Measurements from ENCODE around the gene SEMA6B. TPM values are rescaled to one million over a fixed set of nuclear protein-coding genes. Genes with fewer than 3 reads are reported as not detected.

The SEMA6B gene
- total RNA-seq, 2 donors from 2014 or later: 28.9 to 67.8 TPM

- H3K27ac Mint-ChIP-seq: peak within 1 kb of the TSS; percentile 52
- H3K36me3 Mint-ChIP-seq (ENCODE audit: low read depth): no peaks in the 10 kb centered on the region
- 87 to 92% methylated on average over 10 to 14 of the region's 14 CpGs for WGBS, 2 experiments (ENCODE audit: insufficient coverage in 1 of 2, insufficient read length in 1 of 2)
- no peak within 1 kb of the TSS for H3K27ac ChIP-seq (ENCODE audit: low read depth, low read length)
- peaks cover 6% of the 10 kb centered on the region for H3K9me3 ChIP-seq (ENCODE audit: control insufficient read depth, low read length)
- DNase-seq: peak; percentile 61
- TF ChIP-seq CTCF (conservative IDR thresholded peaks at IDR 0.05): no peak
- no peak within 1 kb of the TSS for H3K9ac ChIP-seq (ENCODE audit: extremely low read depth, low read length, poor library complexity, severe bottlenecking)
- no peaks in the 10 kb centered on the region for H3K36me3 ChIP-seq (ENCODE audit: control insufficient read depth, insufficient read depth, low read length)
- H3K4me3 Mint-ChIP-seq: no peak within 1 kb of the TSS
- no peaks in the 10 kb centered on the region for H3K27me3 ChIP-seq (ENCODE audit: control insufficient read depth, insufficient read depth, low read length, poor library complexity, severe bottlenecking)
- H3K4me1 ChIP-seq (ENCODE audit: control insufficient read depth, insufficient read depth, low read length): peaks cover 3% of the 10 kb centered on the region
- H3K9me3 Mint-ChIP-seq: peaks cover 4% of the 10 kb centered on the region
- peaks cover 6% of the 10 kb centered on the region for H3K4me1 Mint-ChIP-seq
- peaks cover 2% of the 10 kb centered on the region for H3K27me3 Mint-ChIP-seq (ENCODE audit: insufficient read depth)
- H3K4me3 ChIP-seq (ENCODE audit: low read length): peak within 1 kb of the TSS; percentile 48
These were observed 19.5 kb downstream of the SEMA6B start, which contains the start of gene LRG1 for GRCh38 chr19:4539693-4540581. Gene LRG1 (minus strand): TSS chr19:4540036. CDS start chr19:4540013, 23 bp downstream.

GRCh38 chr19:4539169-4539692 is 20.3 kb downstream of the SEMA6B start:
- Histone ChIP-seq H3K4me1 (ENCODE audit: control insufficient read depth, insufficient read depth, low read length) (peaks cover 3% of the 10 kb centered on the region), H3K9me3 (ENCODE audit: control insufficient read depth, low read length) (peaks cover 6% of the 10 kb centered on the region), H3K9ac (ENCODE audit: extremely low read depth, low read length, poor library complexity, severe bottlenecking) (no peak overlapping the region), H3K27me3 (ENCODE audit: control insufficient read depth, insufficient read depth, low read length, poor library complexity, severe bottlenecking) (peaks cover 6% of the 10 kb centered on the region), H3K4me3 (ENCODE audit: low read length) (no peak overlapping the region), H3K36me3 (ENCODE audit: control insufficient read depth, insufficient read depth, low read length) (no peaks in the 10 kb centered on the region), H3K27ac (ENCODE audit: low read depth, low read length) (no peak overlapping the region)
- Mint-ChIP-seq H3K27ac (no peak overlapping the region), H3K4me1 (peaks cover 6% of the 10 kb centered on the region), H3K36me3 (ENCODE audit: low read depth) (no peaks in the 10 kb centered on the region), H3K9me3 (peaks cover 4% of the 10 kb centered on the region), H3K27me3 (ENCODE audit: insufficient read depth) (peaks cover 7% of the 10 kb centered on the region), H3K4me3 (no peak overlapping the region)
- TF ChIP-seq CTCF (conservative IDR thresholded peaks at IDR 0.05): no peak
- WGBS, 2 experiments (ENCODE audit: insufficient coverage in 1 of 2, insufficient read length in 1 of 2): 81 to 88% methylated on average over 2 to 3 of the region's 3 CpGs
- DNase-seq: no peak

GRCh38 chr19:4538601-4538954 is 20.9 kb downstream of the SEMA6B start:
- peak; percentile 40 for DNase-seq
- Histone ChIP-seq H3K9ac (ENCODE audit: extremely low read depth, low read length, poor library complexity, severe bottlenecking) (no peak overlapping the region), H3K9me3 (ENCODE audit: control insufficient read depth, low read length) (peaks cover 6% of the 10 kb centered on the region), H3K4me1 (ENCODE audit: control insufficient read depth, insufficient read depth, low read length) (peaks cover 3% of the 10 kb centered on the region), H3K36me3 (ENCODE audit: control insufficient read depth, insufficient read depth, low read length) (no peaks in the 10 kb centered on the region), H3K27me3 (ENCODE audit: control insufficient read depth, insufficient read depth, low read length, poor library complexity, severe bottlenecking) (peaks cover 13% of the 10 kb centered on the region), H3K4me3 (ENCODE audit: low read length) (no peak overlapping the region), H3K27ac (ENCODE audit: low read depth, low read length) (no peak overlapping the region)
- Mint-ChIP-seq H3K4me1 (peaks cover 6% of the 10 kb centered on the region), H3K4me3 (no peak overlapping the region), H3K27ac (no peak overlapping the region), H3K27me3 (ENCODE audit: insufficient read depth) (peaks cover 12% of the 10 kb centered on the region), H3K36me3 (ENCODE audit: low read depth) (no peaks in the 10 kb centered on the region), H3K9me3 (peaks cover 4% of the 10 kb centered on the region)
- TF ChIP-seq CTCF (conservative IDR thresholded peaks at IDR 0.05): no peak
- WGBS, 2 experiments (ENCODE audit: insufficient coverage in 1 of 2, insufficient read length in 1 of 2): 94 to 98% methylated on average over 10 to 13 of the region's 13 CpGs
